ENCODE data around the gene BHLHE41. TPM values are rescaled to one million over a fixed set of nuclear protein-coding genes. Genes with fewer than 3 reads are reported as not detected.

BHLHE41 gene
- total and polyA plus RNA-seq, 2 of the 8 experiments (the other 6 are each of a cell fraction or from before 2014, with no cell fraction given) = 1.1 to 3.4 TPM

DNA sequence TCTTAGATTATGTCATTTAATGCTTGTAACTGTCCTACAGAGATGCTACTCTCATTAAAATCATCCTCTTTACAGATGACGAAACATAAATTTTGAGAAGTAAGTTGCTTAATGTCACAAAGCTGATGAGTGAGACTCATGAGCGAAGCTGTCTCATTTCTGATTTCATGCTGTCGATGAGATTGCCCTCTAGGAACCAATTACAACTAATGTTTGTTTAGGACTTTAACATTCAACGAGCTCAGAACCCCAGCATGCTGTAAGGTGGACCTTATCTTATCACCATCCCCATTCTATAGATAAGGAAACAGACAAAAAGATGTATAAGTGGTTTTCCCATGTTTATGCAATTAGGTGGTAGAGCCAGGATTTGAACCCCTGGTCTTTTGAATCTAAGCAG, 23.1 kb downstream of the BHLHE41 start:
- WGBS, 2 experiments (ENCODE audit: extremely low coverage in 1 of 2, insufficient coverage in 1 of 2, insufficient read length in 1 of 2, insufficient replicate concordance in 2 of 2, low coverage in 1 of 2, low lambda C conversion rate in 2 of 2, missing lambda C conversion rate in 1 of 2) = 85% methylated on average over 4 of the region's 4 CpGs; no CpG with 5 or more reads in 1 of the 2 experiments
- CTCF ChIA-PET (ENCODE audit: partially characterized antibody) = interaction anchor here (1.9 to 2.7 kb wide), 2 partner anchors 9 to 20 kb away, joined by 6 to 22 read pairs; no protein-coding TSS in a partner anchor
- no peak overlapping the region for H2BK120ac ChIP-seq (replicated peaks; ENCODE audit: low read depth, low read length)
- H3K56ac ChIP-seq (replicated peaks; ENCODE audit: insufficient read length, low read depth, low read length) = no peak overlapping the region
- no peak overlapping the region for H3K4me2 ChIP-seq (ENCODE audit: insufficient read depth in 1 of 2, low read depth in 2 of 2, low read length in 2 of 2)
- no peak overlapping the region for H2BK20ac ChIP-seq (ENCODE audit: low read length)
- no peaks in the 10 kb centered on the region for H3K9me3 ChIP-seq (ENCODE audit: insufficient read depth in 2 of 2, low read depth in 1 of 2, low read length in 1 of 2)
- no peak overlapping the region for H3K4me3 ChIP-seq (ENCODE audit: extremely low read depth in 1 of 4, insufficient read depth in 2 of 4, low read depth in 3 of 4, low read length in 4 of 4)
- H4K5ac ChIP-seq (ENCODE audit: insufficient read length, low read depth, low read length) = no peak overlapping the region
- H3K4ac ChIP-seq (replicated peaks; ENCODE audit: insufficient read length, low read depth, low read length) = no peak overlapping the region
- H3K14ac ChIP-seq (ENCODE audit: insufficient read length) = no peak overlapping the region
- no peak overlapping the region for H3K27ac ChIP-seq (ENCODE audit: low read depth, low read length)
- H2BK12ac ChIP-seq (ENCODE audit: low read depth, low read length) = no peak overlapping the region
- no peaks in the 10 kb centered on the region for H3K23me2 ChIP-seq (ENCODE audit: low read depth, low read length)
- no peak overlapping the region for H4K91ac ChIP-seq (replicated peaks; ENCODE audit: insufficient read length, low read length)
- no peak for TF ChIP-seq SAP30 (IDR thresholded peaks at IDR 0.05; ENCODE audit: insufficient read depth, insufficient replicate concordance, low read length)
- no peak for TF ChIP-seq RAD21 (IDR thresholded peaks at IDR 0.05 in 1 of 2, conservative IDR thresholded peaks at IDR 0.05 in 1 of 2; ENCODE audit: low read depth in 2 of 2, low read length in 2 of 2)
- TF ChIP-seq KDM5A (IDR thresholded peaks at IDR 0.05; ENCODE audit: low read length) = no peak
- TF ChIP-seq EGR1 (IDR thresholded peaks at IDR 0.05; ENCODE audit: borderline replicate concordance, low read depth, low read length) = no peak
- no peak for TF ChIP-seq EP300 (IDR thresholded peaks at IDR 0.05; ENCODE audit: borderline replicate concordance in 1 of 2, low read depth in 2 of 2, low read length in 2 of 2)
- TF ChIP-seq, protein P1, sequence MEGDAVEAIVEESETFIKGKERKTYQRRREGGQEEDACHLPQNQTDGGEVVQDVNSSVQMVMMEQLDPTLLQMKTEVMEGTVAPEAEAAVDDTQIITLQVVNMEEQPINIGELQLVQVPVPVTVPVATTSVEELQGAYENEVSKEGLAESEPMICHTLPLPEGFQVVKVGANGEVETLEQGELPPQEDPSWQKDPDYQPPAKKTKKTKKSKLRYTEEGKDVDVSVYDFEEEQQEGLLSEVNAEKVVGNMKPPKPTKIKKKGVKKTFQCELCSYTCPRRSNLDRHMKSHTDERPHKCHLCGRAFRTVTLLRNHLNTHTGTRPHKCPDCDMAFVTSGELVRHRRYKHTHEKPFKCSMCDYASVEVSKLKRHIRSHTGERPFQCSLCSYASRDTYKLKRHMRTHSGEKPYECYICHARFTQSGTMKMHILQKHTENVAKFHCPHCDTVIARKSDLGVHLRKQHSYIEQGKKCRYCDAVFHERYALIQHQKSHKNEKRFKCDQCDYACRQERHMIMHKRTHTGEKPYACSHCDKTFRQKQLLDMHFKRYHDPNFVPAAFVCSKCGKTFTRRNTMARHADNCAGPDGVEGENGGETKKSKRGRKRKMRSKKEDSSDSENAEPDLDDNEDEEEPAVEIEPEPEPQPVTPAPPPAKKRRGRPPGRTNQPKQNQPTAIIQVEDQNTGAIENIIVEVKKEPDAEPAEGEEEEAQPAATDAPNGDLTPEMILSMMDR (IDR thresholded peaks at IDR 0.05; ENCODE audit: control extremely low read depth in 1 of 3, insufficient read depth in 1 of 3, low read depth in 1 of 3, low read length in 3 of 3) = no peak
- TF ChIP-seq EZH2 (IDR thresholded peaks at IDR 0.05; ENCODE audit: low read depth, low read length, severe bottlenecking) = no peak
- H3K4me1 ChIP-seq (replicated peaks in 1 of 4; ENCODE audit: control insufficient read depth in 3 of 4, insufficient read depth in 4 of 4, low read length in 3 of 4) = no peaks in the 10 kb centered on the region
- no peak overlapping the region for H3K9ac ChIP-seq (replicated peaks in 1 of 4; ENCODE audit: extremely low read depth in 1 of 4, low read depth in 3 of 4, low read length in 3 of 4)
- H4K8ac ChIP-seq (ENCODE audit: extremely low read depth, insufficient read depth, low read length) = no peak overlapping the region
- no peak overlapping the region for H2BK15ac ChIP-seq (ENCODE audit: low read length)
- DNase-seq (ENCODE audit: low read depth in 1 of 2, low spot score in 2 of 2) (no peak), FAIRE-seq (peak; percentile 7)
- no peak overlapping the region for H2BK5ac ChIP-seq (ENCODE audit: low read depth, low read length)
- H2AFZ ChIP-seq (ENCODE audit: low read length) = no peak overlapping the region
- H3K79me2 ChIP-seq (ENCODE audit: control insufficient read depth in 1 of 2, insufficient read depth in 2 of 2, low read length in 2 of 2) = no peaks in the 10 kb centered on the region
- H3K79me1 ChIP-seq (ENCODE audit: low read depth, low read length) = no peaks in the 10 kb centered on the region
- H3K23ac ChIP-seq (ENCODE audit: insufficient read length) = no peak overlapping the region
- H4K20me1 ChIP-seq (replicated peaks in 1 of 2; ENCODE audit: control insufficient read depth in 1 of 2, insufficient read depth in 2 of 2, low read length in 2 of 2) = no peaks in the 10 kb centered on the region
- H3K27me3 ChIP-seq (replicated peaks in 1 of 4; ENCODE audit: control insufficient read depth in 3 of 4, extremely low read depth in 1 of 4, insufficient read depth in 3 of 4, low read length in 3 of 4) = no peaks in the 10 kb centered on the region
- POLR2A ChIA-PET (ENCODE audit: partially characterized antibody) = interaction anchor here (1.5 kb wide), 1 partner anchor 11 kb away, joined by 5 read pairs; no protein-coding TSS in a partner anchor
- H2AK5ac ChIP-seq (ENCODE audit: low read depth, low read length) = no peak overlapping the region
- H3K36me3 ChIP-seq (ENCODE audit: control insufficient read depth in 2 of 4, insufficient read depth in 4 of 4, low read length in 3 of 4) = no peaks in the 10 kb centered on the region
- H3K18ac ChIP-seq (ENCODE audit: extremely low read depth, low read length) = no peak overlapping the region

Measured in H1 (cell line).